ENCODE data around the gene OSBP2. TPM values are rescaled to one million over a fixed set of nuclear protein-coding genes. Genes with fewer than 3 reads are reported as not detected.

OSBP2 gene
- total RNA-seq, 4 donors from 2014 or later, result 0.60 to 7.5 (median 4.3) TPM

DNA sequence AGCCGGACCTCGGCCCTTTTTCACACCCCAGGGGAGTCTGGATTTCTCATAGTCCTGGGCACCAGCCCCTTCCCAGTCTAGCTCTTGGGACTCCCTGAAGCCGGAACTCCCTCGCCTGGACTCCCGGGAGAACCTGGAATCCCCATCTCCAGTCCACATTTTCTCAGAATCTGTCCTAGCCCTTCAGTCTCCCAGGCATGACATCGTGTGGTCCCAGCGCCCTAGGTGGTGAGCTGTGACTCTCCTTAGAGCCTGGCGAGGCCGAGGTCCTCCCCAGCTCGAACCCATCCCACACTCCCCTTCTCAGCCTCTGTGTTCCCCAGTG is 26.3 kb upstream of the OSBP2 start:
- H3K4me1 ChIP-seq, result peaks cover 4 to 36% (median 29%) of the 10 kb centered on the region in 4 donors
- H3K27me3 ChIP-seq, result no peaks in the 10 kb centered on the region
- no peaks in the 10 kb centered on the region for H3K9me3 ChIP-seq
- in situ Hi-C loops (cut with MboI; ENCODE audit: low pct_ligation_motif_present in 1 of 4, low pct_unique_long_range_greater_than_20kb in 1 of 4, low sequenced_read_pairs in 3 of 4), result no loop called here
- peak overlapping the region; percentile 83 to 92 (median 88) for H3K27ac ChIP-seq
- 20 to 37% methylated on average over 4 to 10 of the region's 10 CpGs for WGBS, 2 donors (ENCODE audit: low coverage in 1 of 2)
- intact Hi-C loops (cut with DNase I; ENCODE audit: low total_unique reads), result no loop called here
- peak overlapping the region; percentile 49 to 71 (median 54) for H3K4me3 ChIP-seq
- DNase-seq, result no peak
- TF ChIP-seq POLR2A (IDR thresholded peaks at IDR 0.05) (no peak), EP300 (IDR thresholded peaks at IDR 0.05; ENCODE audit: low read depth) (no peak), POLR2AphosphoS5 (IDR thresholded peaks at IDR 0.05) (no peak)
- TF ChIP-seq, protein P1, sequence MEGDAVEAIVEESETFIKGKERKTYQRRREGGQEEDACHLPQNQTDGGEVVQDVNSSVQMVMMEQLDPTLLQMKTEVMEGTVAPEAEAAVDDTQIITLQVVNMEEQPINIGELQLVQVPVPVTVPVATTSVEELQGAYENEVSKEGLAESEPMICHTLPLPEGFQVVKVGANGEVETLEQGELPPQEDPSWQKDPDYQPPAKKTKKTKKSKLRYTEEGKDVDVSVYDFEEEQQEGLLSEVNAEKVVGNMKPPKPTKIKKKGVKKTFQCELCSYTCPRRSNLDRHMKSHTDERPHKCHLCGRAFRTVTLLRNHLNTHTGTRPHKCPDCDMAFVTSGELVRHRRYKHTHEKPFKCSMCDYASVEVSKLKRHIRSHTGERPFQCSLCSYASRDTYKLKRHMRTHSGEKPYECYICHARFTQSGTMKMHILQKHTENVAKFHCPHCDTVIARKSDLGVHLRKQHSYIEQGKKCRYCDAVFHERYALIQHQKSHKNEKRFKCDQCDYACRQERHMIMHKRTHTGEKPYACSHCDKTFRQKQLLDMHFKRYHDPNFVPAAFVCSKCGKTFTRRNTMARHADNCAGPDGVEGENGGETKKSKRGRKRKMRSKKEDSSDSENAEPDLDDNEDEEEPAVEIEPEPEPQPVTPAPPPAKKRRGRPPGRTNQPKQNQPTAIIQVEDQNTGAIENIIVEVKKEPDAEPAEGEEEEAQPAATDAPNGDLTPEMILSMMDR (IDR thresholded peaks at IDR 0.05), result no peak
- H3K36me3 ChIP-seq, result no peaks in the 10 kb centered on the region

- Histone ChIP-seq H3K4me1 (peaks cover 4 to 23% (median 14%) of the 10 kb centered on the region in 4 donors), H3K27ac (no peak overlapping the region), H3K27me3 (no peaks in the 10 kb centered on the region), H3K36me3 (no peaks in the 10 kb centered on the region), H3K4me3 (no peak overlapping the region), H3K9me3 (no peaks in the 10 kb centered on the region)
- TF ChIP-seq POLR2AphosphoS5 (IDR thresholded peaks at IDR 0.05), result no peak
- TF ChIP-seq POLR2A (IDR thresholded peaks at IDR 0.05), result no peak
- TF ChIP-seq, protein P1 (IDR thresholded peaks at IDR 0.05), result no peak
- TF ChIP-seq EP300 (IDR thresholded peaks at IDR 0.05; ENCODE audit: low read depth), result no peak
- intact Hi-C loops (cut with DNase I; ENCODE audit: low total_unique reads), result no loop called here
- no peak for DNase-seq
- in situ Hi-C loops (cut with MboI; ENCODE audit: low pct_ligation_motif_present in 1 of 4, low pct_unique_long_range_greater_than_20kb in 1 of 4, low sequenced_read_pairs in 3 of 4), result no loop called here
- WGBS, 2 donors (ENCODE audit: low coverage in 1 of 2), result 54 to 70% methylated on average over 3 of the region's 3 CpGs
Measured at GRCh38 chr22:30671071-30671470, 23.6 kb upstream of the OSBP2 start.

GRCh38 chr22:30673136-30673535 is 21.5 kb upstream of the OSBP2 start:
- no peak for DNase-seq
- in situ Hi-C loops (cut with MboI; ENCODE audit: low pct_ligation_motif_present in 1 of 4, low pct_unique_long_range_greater_than_20kb in 1 of 4, low sequenced_read_pairs in 3 of 4), result no loop called here
- WGBS, 2 donors (ENCODE audit: low coverage in 1 of 2), result 62% methylated on average over 4 of the region's 4 CpGs; no CpG with 5 or more reads in 1 of the 2 donors
- intact Hi-C loops (cut with DNase I; ENCODE audit: low total_unique reads), result no loop called here
- Histone ChIP-seq H3K27ac (no peak overlapping the region), H3K9me3 (no peaks in the 10 kb centered on the region), H3K4me3 (no peak overlapping the region), H3K4me1 (peaks cover 4 to 6% (median 5%) of the 10 kb centered on the region in 4 donors), H3K27me3 (no peaks in the 10 kb centered on the region), H3K36me3 (no peaks in the 10 kb centered on the region)
- TF ChIP-seq, protein P1 (IDR thresholded peaks at IDR 0.05), result no peak
- no peak for TF ChIP-seq POLR2AphosphoS5 (IDR thresholded peaks at IDR 0.05)
- TF ChIP-seq EP300 (IDR thresholded peaks at IDR 0.05; ENCODE audit: low read depth), result no peak
- TF ChIP-seq POLR2A (IDR thresholded peaks at IDR 0.05), result no peak

DNA sequence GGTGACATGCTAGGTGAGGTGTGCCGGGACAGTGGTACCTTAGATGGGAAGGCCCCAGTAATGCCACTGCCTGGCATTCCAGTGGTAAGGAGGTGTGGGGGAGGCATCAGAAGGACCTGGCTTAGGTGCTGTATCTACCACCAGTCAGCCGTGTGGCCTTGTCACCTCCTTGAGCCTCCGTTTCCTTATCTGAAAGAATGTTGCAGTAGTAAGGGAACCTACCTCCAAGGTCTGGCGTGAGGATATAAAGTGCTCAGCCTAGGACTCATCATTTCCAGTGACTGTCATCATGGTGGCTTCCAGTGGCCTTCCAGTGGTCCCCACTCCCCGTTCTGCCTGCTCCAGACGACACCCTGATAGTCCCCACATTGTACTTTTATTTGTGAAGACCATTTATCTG is 20.2 kb upstream of the OSBP2 start:
- Histone ChIP-seq H3K4me1 (peaks cover 0 to 3% (median 0%) of the 10 kb centered on the region in 4 donors), H3K9me3 (no peaks in the 10 kb centered on the region), H3K36me3 (no peaks in the 10 kb centered on the region), H3K27me3 (no peaks in the 10 kb centered on the region), H3K27ac (no peak overlapping the region), H3K4me3 (no peak overlapping the region)
- TF ChIP-seq POLR2AphosphoS5 (IDR thresholded peaks at IDR 0.05) (no peak), EP300 (IDR thresholded peaks at IDR 0.05; ENCODE audit: low read depth) (no peak), POLR2A (IDR thresholded peaks at IDR 0.05) (no peak)
- TF ChIP-seq, protein P1 (IDR thresholded peaks at IDR 0.05), result no peak
- DNase-seq, result no peak
- 93 to 100% methylated on average over 2 to 6 of the region's 6 CpGs for WGBS, 2 donors (ENCODE audit: low coverage in 1 of 2)
- intact Hi-C loops (cut with DNase I; ENCODE audit: low total_unique reads), result no loop called here
- in situ Hi-C loops (cut with MboI; ENCODE audit: low pct_ligation_motif_present in 1 of 4, low pct_unique_long_range_greater_than_20kb in 1 of 4, low sequenced_read_pairs in 3 of 4), result no loop called here
